ENCODE results near the gene SURF1. TPM values are rescaled to one million over a fixed set of nuclear protein-coding genes. Genes with fewer than 3 reads are reported as not detected.
"Not testable (repeated sequence)": the region's sequence is repeated elsewhere in the genome, so short reads cannot be mapped to it uniquely, and the experiment has no call there.

Gene SURF1
- total RNA-seq, 1 experiment from 2014 or later, result 57.7 TPM

DNA sequence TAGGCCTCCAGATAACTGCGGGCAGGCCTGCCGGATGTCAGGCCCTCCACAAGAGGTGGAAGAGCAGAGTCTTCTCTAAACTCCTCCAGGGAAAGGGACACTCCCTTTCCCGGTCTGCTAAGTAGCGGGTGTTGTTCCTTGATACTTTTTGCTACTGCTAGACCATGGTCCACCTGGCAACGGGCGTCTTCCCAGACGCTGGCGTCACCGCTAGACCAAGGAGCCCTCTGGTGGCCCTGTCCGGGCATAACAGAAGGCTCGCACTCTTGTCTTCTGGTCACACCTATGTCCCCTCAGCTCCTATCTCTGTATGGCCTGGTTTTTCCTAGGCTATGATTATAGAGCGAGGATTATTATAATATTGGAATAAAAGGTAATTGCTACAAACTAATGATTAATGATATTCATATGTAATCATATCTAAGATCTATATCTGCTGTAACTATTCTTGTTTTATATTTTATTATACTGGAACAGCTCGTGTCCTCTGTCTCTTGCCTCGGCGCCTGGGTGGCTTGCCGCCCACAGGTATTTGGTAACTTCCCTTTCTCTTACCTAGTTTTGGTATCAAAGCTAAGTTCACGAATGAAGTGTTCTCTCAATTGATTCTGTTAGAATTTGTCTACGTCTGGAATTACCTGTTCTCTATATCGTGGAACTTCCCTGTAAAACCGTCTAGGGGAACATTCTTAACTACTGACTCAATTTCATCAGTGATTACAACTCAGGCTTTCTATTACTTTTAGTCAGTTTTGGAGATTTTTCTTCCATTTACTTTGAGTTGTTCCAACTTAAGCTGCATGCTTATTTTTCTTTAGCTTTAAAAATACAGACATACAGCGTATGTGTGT is 26.8 kb downstream of the SURF1 start:
- Histone ChIP-seq H3F3A (ENCODE audit: insufficient read depth, low read depth) (peaks cover 36% of the 10 kb centered on the region), H3K27me3 (ENCODE audit: insufficient read depth, low read depth) (peaks cover 13% of the 10 kb centered on the region), H3K4me2 (peak overlapping the region; percentile 3; the same call in 1 of the 2 replicates), H3K79me2 (ENCODE audit: low read depth) (peaks cover 19% of the 10 kb centered on the region), H4K20me1 (ENCODE audit: insufficient read depth) (peaks cover 29% of the 10 kb centered on the region), H3K36me3 (ENCODE audit: low read depth) (peaks cover 20% of the 10 kb centered on the region; the same call in 1 of the 2 replicates), H3K4me1 (replicated peaks; ENCODE audit: insufficient read depth) (peaks cover 20% of the 10 kb centered on the region), H3K27ac (peak overlapping the region; percentile 37; the same call in 1 of the 2 replicates)
- not testable (repeated sequence) for H2AFZ ChIP-seq; H3K4me3 ChIP-seq; H3K9me3 ChIP-seq (ENCODE audit: insufficient read depth, low read depth); BruUV-seq (replicated peaks); H3K9me2 ChIP-seq (ENCODE audit: insufficient read depth)
- peak; percentile 66 to 78 for DNase-seq
- CTCF ChIA-PET, result interaction anchor here (0.6 to 2.0 kb wide), 8 partner anchors 80 to 332 kb away, joined by 3 to 24 read pairs (median 4); no protein-coding TSS in a partner anchor
- intact Hi-C loops (cut with micrococcal nuclease; ENCODE audit: unreplicated experiment), result loop anchor here (1.0 kb wide), 2 partner anchors 90 to 144 kb away; no protein-coding TSS in a partner anchor
- POLR2A ChIA-PET (ENCODE audit: unreplicated experiment), result interaction anchor here (0.7 to 0.8 kb wide), 3 partner anchors 142 to 146 kb away, joined by 4 to 9 read pairs (median 7); no protein-coding TSS in a partner anchor
- peak; percentile 84 for TF ChIP-seq CTCF (conservative IDR thresholded peaks at IDR 0.05)

DNA sequence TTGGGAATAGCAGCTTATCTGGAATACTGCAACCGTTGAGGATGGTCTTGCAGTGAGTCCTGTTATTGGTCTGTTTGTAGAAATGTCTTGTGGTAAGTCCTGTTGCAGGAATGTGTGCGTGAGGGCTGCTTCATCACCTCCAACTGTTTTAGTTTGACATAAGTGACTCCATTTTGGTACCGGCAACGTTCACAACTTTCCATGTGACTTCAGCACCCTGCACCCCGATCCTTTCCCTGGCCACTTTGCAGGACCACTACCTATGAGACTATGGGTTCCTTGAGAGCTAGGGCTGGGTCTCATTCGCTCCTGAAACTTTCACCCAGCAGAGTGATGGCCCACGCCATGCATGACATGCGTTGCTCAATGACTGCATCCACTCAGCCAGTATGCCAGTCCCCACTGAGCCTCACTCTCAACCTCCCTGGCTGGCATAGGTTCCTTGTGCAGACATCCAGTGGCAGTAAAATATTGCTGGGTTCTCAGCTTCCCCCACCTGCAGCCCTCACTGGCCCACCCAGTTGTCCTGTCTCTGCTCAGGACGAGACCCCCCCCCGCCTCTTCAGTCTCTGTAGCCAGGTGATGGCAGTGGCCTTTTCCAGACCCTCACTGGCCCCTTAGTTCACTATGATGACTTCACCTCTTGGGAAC is 28.3 kb downstream of the SURF1 start:
- H3F3A ChIP-seq (ENCODE audit: insufficient read depth, low read depth), result peaks cover 33% of the 10 kb centered on the region
- peaks cover 8% of the 10 kb centered on the region for H3K4me1 ChIP-seq (replicated peaks; ENCODE audit: insufficient read depth)
- H3K27ac ChIP-seq, result no peak overlapping the region
- no peak overlapping the region for H3K4me3 ChIP-seq
- intact Hi-C loops (cut with micrococcal nuclease; ENCODE audit: unreplicated experiment), result no loop called here
- POLR2A ChIA-PET (ENCODE audit: unreplicated experiment), result no interaction called here
- peaks cover 3% of the 10 kb centered on the region; the same call in 1 of the 2 replicates for H3K79me2 ChIP-seq (ENCODE audit: low read depth)
- H2AFZ ChIP-seq, result no peak overlapping the region
- CTCF ChIA-PET, result interaction anchor here (1.0 kb wide), 1 partner anchor 142 kb away, joined by 9 read pairs; no protein-coding TSS in a partner anchor
- peaks cover 28% of the 10 kb centered on the region for H3K27me3 ChIP-seq (ENCODE audit: insufficient read depth, low read depth)
- no TSS peak for BruUV-seq (replicated peaks)
- H3K36me3 ChIP-seq (ENCODE audit: low read depth), result peaks cover 9% of the 10 kb centered on the region; the same call in 1 of the 2 replicates
- no peaks in the 10 kb centered on the region for H3K9me2 ChIP-seq (ENCODE audit: insufficient read depth)
- TF ChIP-seq CTCF (conservative IDR thresholded peaks at IDR 0.05) (no peak), EZH2 (IDR thresholded peaks at IDR 0.05; ENCODE audit: low read depth) (no peak)
- no peaks in the 10 kb centered on the region for H3K9me3 ChIP-seq (ENCODE audit: insufficient read depth, low read depth)
- no peak for DNase-seq
- peaks cover 18% of the 10 kb centered on the region for H4K20me1 ChIP-seq (ENCODE audit: insufficient read depth)
- H3K4me2 ChIP-seq, result no peak overlapping the region

DNA sequence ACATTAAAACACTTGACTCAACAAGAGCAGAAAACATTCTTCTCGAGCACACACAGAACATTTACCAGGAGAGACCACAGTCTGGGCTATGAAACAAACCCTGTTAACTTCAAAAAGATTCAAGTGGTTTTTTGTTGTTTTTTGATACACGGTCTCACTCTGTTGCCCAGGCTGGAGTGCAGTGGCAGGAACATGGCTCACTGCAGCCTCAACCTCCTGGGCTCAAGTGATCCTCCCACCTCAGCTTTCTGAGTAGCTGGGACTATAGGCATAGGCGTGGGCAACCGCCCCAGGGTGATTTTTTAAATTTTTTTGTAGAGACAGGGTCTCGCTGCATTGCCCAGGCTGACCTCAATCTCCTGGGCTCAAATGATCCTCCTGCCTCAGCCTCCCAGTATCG is 29.3 kb downstream of the SURF1 start:
- H3K4me2 ChIP-seq; H3K4me3 ChIP-seq; H2AFZ ChIP-seq; H3K27ac ChIP-seq; H3K4me1 ChIP-seq (replicated peaks; ENCODE audit: insufficient read depth); POLR2A ChIA-PET (ENCODE audit: unreplicated experiment); DNase-seq; H3K79me2 ChIP-seq (ENCODE audit: low read depth); BruUV-seq (replicated peaks); H3K36me3 ChIP-seq (ENCODE audit: low read depth); H3K9me3 ChIP-seq (ENCODE audit: insufficient read depth, low read depth); intact Hi-C loops (cut with micrococcal nuclease; ENCODE audit: unreplicated experiment); H3K9me2 ChIP-seq (ENCODE audit: insufficient read depth): not testable (repeated sequence)
- H3K27me3 ChIP-seq (ENCODE audit: insufficient read depth, low read depth), result peaks cover 34% of the 10 kb centered on the region
- CTCF ChIA-PET, result interaction anchor here (1.0 kb wide), 1 partner anchor 141 kb away, joined by 9 read pairs; no protein-coding TSS in a partner anchor
- H4K20me1 ChIP-seq (ENCODE audit: insufficient read depth), result peaks cover 17% of the 10 kb centered on the region
- H3F3A ChIP-seq (ENCODE audit: insufficient read depth, low read depth), result peaks cover 24% of the 10 kb centered on the region

Data from PC-9 (cell line).